Stimulated activated CD8-positive, alpha-beta memory T cell treated with anti-CD3 and anti-CD28 coated beads, Interleukin-15, amount 100 ng/mL, for 24 hours (primary cell): Measurements from ENCODE around the gene PEAK3.

Experiments
- DNase-seq: peaks from one replicate; pipeline ENCODE4 v3.0.0-alpha.2; 2020; ENCODE audit warnings: low read depth

Gene PEAK3

GRCh38 chr19:2315121-2315817, 33.3 kb upstream of the PEAK3 start:
- DNase-seq, result no peak

- DNase-seq, result no peak
These were observed 31.0 kb upstream of the PEAK3 start for GRCh38 chr19:2312820-2313501.

DNA sequence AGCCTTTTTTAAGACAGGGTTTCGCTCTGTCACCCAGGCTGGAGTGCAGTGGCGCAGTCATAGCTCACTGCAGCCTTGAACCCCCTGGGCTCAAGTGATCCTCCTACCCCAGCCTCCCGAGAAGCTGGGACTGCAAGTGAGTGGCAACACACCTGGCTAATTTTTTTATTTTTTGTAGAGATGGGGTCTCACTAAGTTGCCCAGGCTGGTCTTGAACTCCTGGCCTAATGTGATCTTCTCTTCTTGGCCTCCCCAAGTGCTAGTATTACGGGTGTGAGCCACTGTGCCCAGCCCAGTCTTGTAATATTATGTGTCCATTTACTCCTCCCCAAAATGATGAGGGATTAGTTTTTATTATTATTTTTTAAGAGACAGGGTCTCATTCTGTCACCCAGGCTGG, 29.1 kb upstream of the PEAK3 start:
- DNase-seq, result no peak

- DNase-seq, result no peak
These were observed 27.9 kb upstream of the PEAK3 start for GRCh38 chr19:2309734-2310362.

DNA sequence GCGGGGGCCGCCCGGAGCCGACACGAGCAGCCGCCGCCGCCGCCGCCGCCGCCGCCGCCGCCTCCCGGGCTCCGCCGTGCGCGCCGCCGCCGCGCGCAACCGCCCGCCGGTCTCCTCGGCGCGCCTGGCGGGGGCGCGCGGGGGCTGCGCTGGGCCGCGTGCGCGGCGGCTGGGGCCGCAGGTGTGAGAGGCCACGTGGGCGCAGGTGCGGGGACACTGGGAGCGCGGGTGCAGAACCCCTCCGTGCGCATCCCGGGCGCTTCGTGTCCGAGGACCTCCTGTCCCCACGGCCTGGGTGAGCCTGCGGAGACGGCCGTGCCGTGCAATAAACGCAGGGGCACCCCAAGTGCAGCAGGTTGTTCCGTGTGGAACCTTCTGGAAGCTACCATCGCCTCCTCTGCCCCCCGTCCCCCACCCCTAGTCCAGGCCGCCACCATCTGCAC, 26.2 kb upstream of the PEAK3 start, which contains the start of gene LINGO3:
TSS of gene LINGO3 (minus strand) at position 41 of the 443 bp plus-strand sequence. CDS start 16,378 bp downstream, outside the sequence.
- no peak for DNase-seq

GRCh38 chr19:2307518-2308012, 25.6 kb upstream of the PEAK3 start:
- no peak for DNase-seq

- no peak for DNase-seq
These were observed 25.0 kb upstream of the PEAK3 start for GRCh38 chr19:2306971-2307370.

DNA sequence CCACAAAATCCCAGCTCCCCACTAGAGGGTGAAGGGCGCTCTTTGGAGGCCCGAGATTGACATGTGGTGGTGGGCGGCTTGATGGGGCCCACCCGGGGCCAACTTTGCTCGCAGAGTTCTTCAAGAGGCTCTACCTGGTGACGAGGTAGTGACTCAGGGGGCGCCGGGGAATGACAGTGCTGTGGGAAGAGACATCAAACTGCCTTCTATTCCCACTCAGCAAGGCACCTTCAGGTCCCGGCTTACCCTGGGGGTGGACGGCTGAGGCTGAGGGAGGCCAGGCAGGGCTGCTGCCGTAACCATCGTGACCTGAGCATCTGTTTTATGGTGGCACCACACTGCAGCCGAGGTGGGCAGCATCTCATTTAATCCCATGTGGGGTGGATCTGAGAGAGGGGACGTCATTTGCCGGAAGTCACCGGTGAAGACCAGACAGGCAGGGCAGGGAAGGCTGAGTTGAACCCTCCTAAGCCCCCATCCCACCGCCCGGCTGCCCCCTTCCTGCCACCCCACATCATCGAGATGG, 24.4 kb upstream of the PEAK3 start:
- no peak for DNase-seq

DNA sequence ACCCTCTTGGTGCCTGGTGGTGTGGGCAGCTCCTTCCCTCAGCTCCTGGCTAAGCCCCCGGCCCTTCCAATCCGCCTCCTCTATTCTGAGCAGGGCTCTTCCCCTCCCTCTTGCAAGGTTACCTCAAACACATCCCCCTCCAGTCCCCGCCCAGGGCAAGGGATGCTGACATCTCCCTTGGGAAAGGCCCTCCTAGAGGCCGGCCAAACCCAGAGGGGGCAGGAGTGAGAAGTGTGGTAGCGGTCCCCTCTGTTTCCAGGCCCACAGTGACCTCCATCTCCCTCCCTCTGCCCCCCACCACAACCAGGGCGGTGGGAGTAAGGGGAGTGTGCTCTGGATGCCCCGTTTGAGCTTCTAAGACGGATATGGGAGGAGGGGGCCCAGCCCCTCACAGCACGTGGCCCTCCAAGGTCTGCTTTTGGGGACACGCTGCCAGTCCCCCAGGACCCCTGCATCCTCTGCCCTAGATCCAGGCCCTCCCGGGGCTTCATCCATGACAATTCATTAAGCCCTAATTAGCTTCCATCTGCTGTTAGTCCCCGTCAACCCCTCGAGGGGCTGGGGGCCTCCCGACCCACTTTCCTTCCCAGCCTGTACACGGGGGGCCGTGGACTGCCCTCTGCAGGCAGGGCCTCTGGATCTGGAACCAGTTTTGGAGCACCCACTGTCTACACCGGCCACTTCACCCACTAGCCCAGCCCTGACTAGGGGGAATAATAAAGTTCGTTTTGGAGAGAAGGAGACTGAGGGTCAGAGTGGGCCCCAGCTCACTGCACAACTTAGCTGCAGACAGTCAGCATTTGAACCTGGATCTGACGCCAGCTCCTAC, 23.7 kb upstream of the PEAK3 start:
- DNase-seq, result no peak

DNA sequence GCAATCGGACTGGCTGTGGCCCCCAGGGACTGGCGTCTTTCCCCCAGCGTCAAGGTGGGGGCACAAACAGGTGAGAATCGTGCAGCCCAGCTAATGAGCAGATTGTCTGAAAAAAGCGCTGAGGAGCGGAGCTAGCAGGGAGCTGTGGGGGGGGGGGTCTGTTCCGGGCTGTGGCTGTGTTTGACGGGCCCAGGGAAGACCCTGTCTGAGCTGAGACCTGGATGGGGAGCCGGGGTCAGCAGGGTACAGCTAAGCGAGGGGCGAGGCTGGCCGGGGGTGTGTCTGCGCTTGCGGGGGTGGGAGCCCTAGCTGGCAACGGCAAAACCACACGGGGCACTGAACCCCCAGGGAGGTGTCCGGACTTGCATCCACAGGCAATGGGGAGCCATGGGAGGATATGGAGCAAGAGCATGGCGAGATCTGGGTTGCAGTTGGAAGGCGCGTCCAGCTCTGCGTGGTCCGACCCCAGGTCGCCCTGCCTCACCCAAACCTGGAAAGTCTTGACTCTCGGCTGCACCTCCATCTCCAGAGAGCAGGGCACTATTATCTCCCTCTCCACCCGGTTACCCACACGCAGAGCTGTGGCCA, 21.3 kb upstream of the PEAK3 start:
- no peak for DNase-seq

DNA sequence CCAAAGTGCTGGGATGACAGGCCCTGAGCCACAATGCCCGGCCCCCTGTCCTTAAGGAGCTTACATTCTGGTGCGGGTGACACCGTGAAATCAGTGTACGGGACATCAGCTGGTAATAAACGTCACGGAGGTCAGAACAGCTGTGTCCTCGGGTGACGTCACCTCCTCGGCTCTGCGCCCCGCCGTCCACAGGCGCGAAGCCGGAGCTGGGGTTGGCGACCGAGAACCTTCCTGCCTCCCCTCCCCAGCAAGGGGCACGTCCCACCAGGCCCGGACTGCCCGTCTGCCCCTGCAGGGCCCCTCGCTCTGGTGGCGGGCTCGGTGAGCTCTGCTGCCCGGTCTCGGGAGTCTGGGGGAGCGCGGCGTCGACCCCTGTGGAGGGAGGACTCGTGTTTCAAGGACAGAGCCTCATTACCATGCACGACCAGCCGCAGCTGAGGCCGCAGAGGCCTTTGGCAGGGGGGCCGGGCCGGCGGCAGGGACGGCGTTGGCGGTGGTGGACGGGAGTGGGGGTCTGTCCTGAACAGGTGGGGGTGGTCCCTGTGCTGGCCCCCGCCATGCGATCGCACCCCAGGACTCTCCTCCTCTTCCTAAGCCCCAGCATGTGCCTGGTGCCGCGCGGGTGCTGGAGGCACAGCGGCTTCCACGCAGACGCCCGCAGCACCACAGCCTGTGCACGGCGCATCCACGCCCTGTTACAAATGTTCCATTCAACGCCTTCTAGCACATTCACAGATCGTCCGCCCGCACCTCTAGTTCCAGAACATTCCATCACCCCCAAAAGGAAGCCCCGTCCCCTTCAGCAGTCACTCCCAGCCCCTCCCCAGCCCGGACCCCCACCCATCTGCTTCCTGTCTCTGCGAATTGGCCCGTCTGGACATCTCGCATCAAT, 20.6 kb upstream of the PEAK3 start:
- no peak for DNase-seq

- no peak for DNase-seq
These were observed 18.6 kb upstream of the PEAK3 start for GRCh38 chr19:2300533-2300932.

DNA sequence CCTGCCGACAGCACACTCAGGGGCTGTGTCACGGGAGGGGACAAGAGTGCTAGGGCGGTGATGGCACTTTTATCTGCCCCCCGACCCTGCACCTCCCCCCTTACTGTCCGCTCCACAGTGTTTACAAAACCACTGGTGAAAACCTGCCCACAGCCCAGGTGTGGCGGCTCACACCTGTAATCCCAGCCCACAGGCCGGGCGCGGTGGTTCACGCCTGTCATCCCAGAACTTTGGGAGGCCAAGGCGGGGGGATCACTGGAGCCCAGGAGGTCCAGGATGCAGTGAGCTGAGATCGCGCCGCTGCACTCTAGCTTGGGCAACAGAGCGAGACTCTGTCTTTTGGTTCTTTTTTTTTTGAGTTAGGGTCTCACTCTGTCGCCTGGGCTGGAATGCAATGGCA, 14.2 kb upstream of the PEAK3 start:
- DNase-seq, result no peak

DNA sequence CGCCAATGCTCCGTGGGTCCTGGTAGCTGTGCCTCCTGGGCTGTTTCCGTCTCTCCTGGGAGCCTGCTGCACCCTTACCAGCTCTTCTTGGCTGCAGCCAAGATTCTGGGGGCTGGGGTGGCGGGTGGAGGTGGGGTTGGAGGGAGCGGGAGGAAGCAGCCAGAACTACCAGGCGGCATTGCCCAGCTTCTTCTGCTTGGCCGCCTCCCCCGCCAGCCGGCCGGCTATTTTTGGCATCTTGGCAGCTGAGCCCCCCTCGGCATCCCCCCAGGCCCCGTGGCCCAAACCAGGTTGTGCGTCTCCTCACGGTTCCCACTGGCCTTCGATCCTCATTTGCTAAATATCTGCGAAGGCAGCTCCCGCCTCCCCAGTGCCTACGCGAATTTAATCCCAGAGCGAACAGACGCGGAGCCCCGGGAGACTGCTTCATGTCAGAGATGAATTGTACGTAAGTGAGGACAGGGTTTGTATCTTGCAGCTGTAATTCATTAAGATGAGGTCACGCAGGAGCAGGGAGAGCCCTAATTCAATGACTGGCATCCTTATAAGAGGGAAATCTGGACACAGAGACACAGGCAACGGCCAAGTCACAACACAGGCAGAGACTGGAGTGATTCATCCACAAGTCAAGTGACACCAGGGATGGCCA, 12.8 kb upstream of the PEAK3 start:
- DNase-seq, result no peak

GRCh38 chr19:2291185-2291751, 9.3 kb upstream of the PEAK3 start:
- DNase-seq, result no peak

- no peak for DNase-seq
These were observed 8.6 kb upstream of the PEAK3 start for GRCh38 chr19:2290441-2291184.

GRCh38 chr19:2289714-2290435, 7.9 kb upstream of the PEAK3 start:
- no peak for DNase-seq
